H1 (cell line): Measurements from ENCODE around the gene SLC7A14. TPM values are rescaled to one million over a fixed set of nuclear protein-coding genes. Genes with fewer than 3 reads are reported as not detected.

Experiments
- ASH2L ChIP-seq: fragments of 200-600, 300-600 bp; sonication (generic); IDR thresholded peaks from one replicate; pipeline ENCODE4 v1.7.1; 2017; ENCODE audit warnings: low read length
- CHD7 ChIP-seq: fragments of 300-600 bp; sonication (generic); IDR thresholded peaks from 2 replicates; pipeline ENCODE4 v1.7.1; 2012; ENCODE audit warnings: low read length, moderate library complexity, mild to moderate bottlenecking, inconsistent platforms; ENCODE audit not compliant: insufficient replicate concordance
- EGR1 ChIP-seq: IDR thresholded peaks from 2 replicates; pipeline ENCODE4 v1.6.1; 2011; ENCODE audit warnings: low read depth, low read length, borderline replicate concordance
- KDM5A ChIP-seq: fragments of 200-600 bp; IDR thresholded peaks from 2 replicates; pipeline ENCODE4 v1.7.1; 2012; ENCODE audit warnings: mild to moderate bottlenecking, low read length, inconsistent platforms, mixed read lengths
- SAP30 ChIP-seq: fragments of 300-600 bp; sonication (generic); IDR thresholded peaks from 2 replicates; pipeline ENCODE4 v1.7.1; 2012; ENCODE audit warnings: low read length, moderate library complexity, mild to moderate bottlenecking, inconsistent platforms; ENCODE audit not compliant: insufficient read depth, insufficient replicate concordance
- polyA plus RNA-seq, 7 experiments: library from polyadenylated mRNA; depleted of rRNA in 3 of 7; stranded (reverse) in 5 of 7; unstranded in 2 of 7; fragments of >200 nt in 5 of 7; fragments of 200-250 nt in 2 of 7; gene quantifications; 1 replicate in 5 of 7; 2 replicates in 1 of 7; 4 replicates in 1 of 7; pipeline versions ENCODE4 v1.2.1 to v1.2.3, GENCODE V29; 2011 to 2013; ENCODE audit warnings: missing spikeins in 2 of 7, mixed read lengths in 2 of 7
- total RNA-seq: library from RNA; stranded (reverse); fragmentation: NEBNext Ultra II Directional; extraction: Animal tissue kit (Norgen Biotek cat#: 25700); gene quantifications from 2 replicates; pipeline ENCODE4 v1.2.1, GENCODE V29; 2021

SLC7A14 gene
- total and polyA plus RNA-seq, 2 of the 8 experiments (the other 6 are each of a cell fraction or from before 2014, with no cell fraction given) = 0.21 to 0.95 TPM

GRCh38 chr3:170441412-170441811 is 144.5 kb downstream of the SLC7A14 start (continued):
- TF ChIP-seq ASH2L (no peak), EGR1 (no peak), CHD7 (no peak), SAP30 (no peak), KDM5A (no peak)
